NB4 (cell line): ENCODE data around the gene LANCL2.

Experiments used
- MYC ChIP-seq: IDR thresholded peaks from 2 replicates; pipeline ENCODE4 v1.6.1; 2011; ENCODE audit warnings: low read depth, low read length
- POLR2A ChIP-seq: IDR thresholded peaks from 2 replicates; pipeline ENCODE4 v1.6.1; 2011; ENCODE audit warnings: mild to moderate bottlenecking; ENCODE audit not compliant: insufficient read length; ENCODE audit errors: extremely low read depth
- TF ChIP-seq, protein P1 (sequence below): IDR thresholded peaks from one replicate; pipeline ENCODE4 v1.5.1; 2012; ENCODE audit warnings: low read depth, low read length
- TF ChIP-seq, protein P2 (sequence below): IDR thresholded peaks from 2 replicates; pipeline ENCODE4 v1.6.1; 2011; ENCODE audit warnings: low read depth, low read length

DNA sequence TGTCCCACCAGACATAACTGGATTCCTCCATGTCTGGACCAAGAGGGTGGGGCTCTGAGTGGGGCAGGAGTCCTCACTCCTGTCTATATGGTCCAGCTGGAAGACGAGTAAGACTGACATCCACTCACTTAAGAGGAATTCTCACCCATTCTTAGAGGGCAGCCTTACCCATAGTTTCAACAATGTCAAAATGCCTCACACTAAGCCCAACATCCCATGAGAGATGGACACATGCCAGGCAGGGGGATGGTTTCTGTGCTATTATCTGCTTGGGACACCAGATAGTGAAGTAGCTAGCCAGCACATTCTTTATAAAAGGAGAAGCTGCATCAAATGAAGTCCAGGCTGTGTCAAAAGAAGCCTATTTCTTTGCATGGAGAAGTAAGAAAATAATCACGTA lies 4.7 kb upstream of the LANCL2 start:
- TF ChIP-seq, protein P1, sequence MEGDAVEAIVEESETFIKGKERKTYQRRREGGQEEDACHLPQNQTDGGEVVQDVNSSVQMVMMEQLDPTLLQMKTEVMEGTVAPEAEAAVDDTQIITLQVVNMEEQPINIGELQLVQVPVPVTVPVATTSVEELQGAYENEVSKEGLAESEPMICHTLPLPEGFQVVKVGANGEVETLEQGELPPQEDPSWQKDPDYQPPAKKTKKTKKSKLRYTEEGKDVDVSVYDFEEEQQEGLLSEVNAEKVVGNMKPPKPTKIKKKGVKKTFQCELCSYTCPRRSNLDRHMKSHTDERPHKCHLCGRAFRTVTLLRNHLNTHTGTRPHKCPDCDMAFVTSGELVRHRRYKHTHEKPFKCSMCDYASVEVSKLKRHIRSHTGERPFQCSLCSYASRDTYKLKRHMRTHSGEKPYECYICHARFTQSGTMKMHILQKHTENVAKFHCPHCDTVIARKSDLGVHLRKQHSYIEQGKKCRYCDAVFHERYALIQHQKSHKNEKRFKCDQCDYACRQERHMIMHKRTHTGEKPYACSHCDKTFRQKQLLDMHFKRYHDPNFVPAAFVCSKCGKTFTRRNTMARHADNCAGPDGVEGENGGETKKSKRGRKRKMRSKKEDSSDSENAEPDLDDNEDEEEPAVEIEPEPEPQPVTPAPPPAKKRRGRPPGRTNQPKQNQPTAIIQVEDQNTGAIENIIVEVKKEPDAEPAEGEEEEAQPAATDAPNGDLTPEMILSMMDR, result no peak
- no peak for TF ChIP-seq POLR2A
- no peak for TF ChIP-seq MYC
- TF ChIP-seq, protein P2, sequence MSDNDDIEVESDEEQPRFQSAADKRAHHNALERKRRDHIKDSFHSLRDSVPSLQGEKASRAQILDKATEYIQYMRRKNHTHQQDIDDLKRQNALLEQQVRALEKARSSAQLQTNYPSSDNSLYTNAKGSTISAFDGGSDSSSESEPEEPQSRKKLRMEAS, result no peak
